22Rv1 (cell line): ENCODE data around the gene MBNL2.

Experiments used
- CTCF ChIP-seq: fragments of 450-650 bp; IDR thresholded peaks from 2 replicates; pipeline ENCODE4 v1.5.1; 2017; ENCODE audit warnings: mild to moderate bottlenecking
- ZFX ChIP-seq: fragments of 450-650 bp; IDR thresholded peaks from 2 replicates; pipeline ENCODE4 v1.6.1; 2017; ENCODE audit warnings: antibody characterized with exemption, borderline replicate concordance

DNA sequence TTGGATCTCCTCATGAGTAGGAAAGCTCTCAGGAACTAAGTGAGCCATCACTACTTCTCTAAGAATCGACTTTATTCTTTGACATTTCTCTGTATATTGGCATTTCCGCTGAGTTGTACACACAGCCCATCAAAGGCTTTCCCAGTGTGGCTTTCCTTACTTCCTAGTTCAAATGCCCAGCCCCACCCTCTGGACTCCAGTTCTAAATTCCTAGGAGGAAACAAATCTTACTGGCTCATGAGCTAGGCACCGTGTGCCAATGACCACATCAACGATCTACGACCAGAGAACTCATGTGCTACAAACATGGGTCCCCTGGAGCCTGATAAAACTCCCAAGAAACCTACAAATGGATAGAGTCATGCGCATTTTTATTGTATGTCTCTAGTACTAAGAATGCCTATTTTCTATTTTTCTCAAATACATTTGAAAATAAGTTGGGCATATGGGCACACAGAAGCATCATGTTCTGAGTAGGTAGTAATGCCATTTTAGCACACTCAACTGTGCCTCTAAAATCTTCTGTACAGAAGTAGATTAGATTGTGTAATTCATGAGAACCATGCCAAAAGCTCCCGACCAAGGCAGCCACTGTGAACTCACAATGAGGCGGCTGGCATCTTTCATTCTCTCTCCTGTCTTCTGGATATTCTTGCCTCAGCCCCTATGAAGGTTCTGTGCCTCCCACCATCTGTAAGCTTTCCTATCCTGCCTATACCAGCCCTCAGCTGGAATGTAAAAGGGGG lies 201.3 kb downstream of the MBNL2 start:
- TF ChIP-seq CTCF (no peak), ZFX (no peak)
